H1 (cell line): Measurements from ENCODE around the gene CBFB. TPM values are rescaled to one million over a fixed set of nuclear protein-coding genes. Genes with fewer than 3 reads are reported as not detected.

Experiments
- CTCF ChIA-PET: fragments of 300-600 bp; sonication (Branson Sonifier 250); formaldehyde crosslinking; loops from one replicate; lab custom pipeline; 2021; ENCODE audit not compliant: partially characterized antibody; lab: Charles Lee
- POLR2A ChIA-PET: fragments of 300-600 bp; sonication (Branson Sonifier 250); formaldehyde crosslinking; loops from one replicate; lab custom pipeline; 2021; ENCODE audit warnings: inconsistent platforms; ENCODE audit not compliant: partially characterized antibody; lab: Charles Lee
- DNase-seq, 2 experiments: peaks; one replicate each; pipeline versions ENCODE4 v3.0.0 to v3.0.0-alpha.2; 2010 to 2022; ENCODE audit warnings: low spot score in 2 of 2, low read depth in 1 of 2, mixed read lengths in 1 of 2
- FAIRE-seq: peaks from 2 replicates; lab custom pipeline; 2011; peaks lifted over from hg19 to GRCh38; lab: Jason Lieb, UNC
- H2AFZ ChIP-seq: 2 replicates; pipeline ENCODE4 v1.8.1; 2012; ENCODE audit warnings: low read length, inconsistent platforms
- H2AK5ac ChIP-seq: 2 replicates; pipeline ENCODE4 v1.6.1; 2013; ENCODE audit warnings: low read depth, low read length
- H2BK120ac ChIP-seq: replicated peaks from 2 replicates; pipeline ENCODE3; 2013; ENCODE audit warnings: low read depth, low read length, inconsistent platforms
- H2BK12ac ChIP-seq: 2 replicates; pipeline ENCODE4 v1.6.1; 2013; ENCODE audit warnings: low read depth, low read length
- H2BK15ac ChIP-seq: 2 replicates; pipeline ENCODE4 v1.6.1; 2013; ENCODE audit warnings: low read length
- H2BK20ac ChIP-seq: 2 replicates; pipeline ENCODE4 v1.6.1; 2013; ENCODE audit warnings: low read length
- H2BK5ac ChIP-seq: 2 replicates; pipeline ENCODE4 v1.6.1; 2013; ENCODE audit warnings: low read depth, low read length
- H3K14ac ChIP-seq: 2 replicates; pipeline ENCODE4 v1.6.1; 2013; ENCODE audit warnings: inconsistent platforms; ENCODE audit not compliant: insufficient read length
- H3K18ac ChIP-seq: 2 replicates; pipeline ENCODE4 v1.6.1; 2013; ENCODE audit warnings: low read length; ENCODE audit errors: extremely low read depth
- H3K23ac ChIP-seq: 2 replicates; pipeline ENCODE4 v1.6.1; 2013; ENCODE audit warnings: inconsistent platforms; ENCODE audit not compliant: insufficient read length
- H3K23me2 ChIP-seq: 2 replicates; pipeline ENCODE4 v1.6.1; 2013; ENCODE audit warnings: low read depth, low read length
- H3K27ac ChIP-seq: 2 replicates; pipeline ENCODE4 v1.6.1; 2011; ENCODE audit warnings: low read depth, low read length, inconsistent platforms
- H3K27me3 ChIP-seq, 4 experiments: replicated peaks in 1 of 4; 1 replicate in 1 of 4; 2 replicates in 3 of 4; pipeline versions ENCODE4 v1.6.1 to v1.8.1; 2011 to 2013; ENCODE audit warnings: low read length in 3 of 4, mild to moderate bottlenecking in 3 of 4, inconsistent platforms in 2 of 4, mixed read lengths in 2 of 4, moderate library complexity in 1 of 4; ENCODE audit not compliant: control insufficient read depth in 3 of 4, insufficient read depth in 3 of 4; ENCODE audit errors: extremely low read depth in 1 of 4
- H3K36me3 ChIP-seq, 4 experiments: 2 replicates each; pipeline versions ENCODE4 v1.6.1 to v1.8.1; 2011 to 2013; ENCODE audit warnings: mild to moderate bottlenecking in 4 of 4, low read length in 3 of 4, moderate library complexity in 2 of 4, control low read depth in 1 of 4, inconsistent platforms in 1 of 4; ENCODE audit not compliant: insufficient read depth in 4 of 4, control insufficient read depth in 2 of 4
- H3K4ac ChIP-seq: replicated peaks from 2 replicates; pipeline ENCODE3; 2013; ENCODE audit warnings: low read length, low read depth, mixed read lengths, inconsistent platforms; ENCODE audit not compliant: insufficient read length
- H3K4me1 ChIP-seq, 4 experiments: replicated peaks in 1 of 4; 1 replicate in 1 of 4; 2 replicates in 3 of 4; pipeline versions ENCODE4 v1.6.1 to v1.8.1; 2011 to 2013; ENCODE audit warnings: low read length in 3 of 4, inconsistent platforms in 2 of 4, mixed read lengths in 1 of 4; ENCODE audit not compliant: insufficient read depth in 4 of 4, control insufficient read depth in 3 of 4
- H3K4me2 ChIP-seq, 2 experiments: 2 replicates each; pipeline versions ENCODE4 v1.6.1 to v1.8.1; 2011 to 2013; ENCODE audit warnings: low read depth in 2 of 2, low read length in 2 of 2, control low read depth in 1 of 2, inconsistent platforms in 1 of 2, mild to moderate bottlenecking in 1 of 2; ENCODE audit not compliant: insufficient read depth in 1 of 2
- H3K4me3 ChIP-seq, 4 experiments: fragments of 200-600, 300-600 bp in 1 of 4; sonication (generic), shearing (Covaris generic), sonication (Bioruptor Twin) in 1 of 4; 2 replicates each; pipeline versions ENCODE4 v1.5.1 to v1.8.1; 2011 to 2016; ENCODE audit warnings: low read length in 4 of 4, low read depth in 3 of 4, control low read depth in 2 of 4, inconsistent platforms in 2 of 4, mild to moderate bottlenecking in 2 of 4, mixed read lengths in 1 of 4, moderate library complexity in 1 of 4; ENCODE audit not compliant: insufficient read depth in 2 of 4; ENCODE audit errors: extremely low read depth in 1 of 4
- H3K56ac ChIP-seq: replicated peaks from 2 replicates; pipeline ENCODE3; 2013; ENCODE audit warnings: low read depth, mild to moderate bottlenecking, mixed read lengths, low read length, inconsistent platforms; ENCODE audit not compliant: insufficient read length
- H3K79me1 ChIP-seq: 2 replicates; pipeline ENCODE4 v1.6.1; 2013; ENCODE audit warnings: low read depth, low read length, control low read depth
- H3K79me2 ChIP-seq, 2 experiments: 2 replicates each; pipeline versions ENCODE4 v1.6.1 to v1.8.1; 2012 to 2013; ENCODE audit warnings: low read length in 2 of 2, mild to moderate bottlenecking in 2 of 2, inconsistent platforms in 1 of 2; ENCODE audit not compliant: insufficient read depth in 2 of 2, control insufficient read depth in 1 of 2
- H3K9ac ChIP-seq, 4 experiments: replicated peaks in 1 of 4; 1 replicate in 1 of 4; 2 replicates in 3 of 4; pipeline versions ENCODE4 v1.6.1 to v1.8.1; 2011 to 2013; ENCODE audit warnings: low read depth in 3 of 4, low read length in 3 of 4, control low read depth in 2 of 4, mild to moderate bottlenecking in 2 of 4, moderate library complexity in 2 of 4, inconsistent platforms in 1 of 4; ENCODE audit errors: extremely low read depth in 1 of 4
- H3K9me3 ChIP-seq, 2 experiments: 2 replicates each; pipeline versions ENCODE4 v1.6.1 to v1.8.1; 2012 to 2013; ENCODE audit warnings: mild to moderate bottlenecking in 2 of 2, moderate library complexity in 2 of 2, control low read depth in 1 of 2, inconsistent platforms in 1 of 2, low read depth in 1 of 2, low read length in 1 of 2, mixed read lengths in 1 of 2; ENCODE audit not compliant: insufficient read depth in 2 of 2
- H4K20me1 ChIP-seq, 2 experiments: replicated peaks in 1 of 2; 2 replicates each; pipeline versions ENCODE3 to v1.8.1; 2011 to 2013; ENCODE audit warnings: inconsistent platforms in 2 of 2, low read length in 2 of 2, mild to moderate bottlenecking in 1 of 2; ENCODE audit not compliant: insufficient read depth in 2 of 2, control insufficient read depth in 1 of 2
- H4K5ac ChIP-seq: 2 replicates; pipeline ENCODE4 v1.6.1; 2013; ENCODE audit warnings: low read length, low read depth, mixed read lengths, inconsistent platforms; ENCODE audit not compliant: insufficient read length
- H4K8ac ChIP-seq: 2 replicates; pipeline ENCODE4 v1.8.0; 2013; ENCODE audit warnings: mild to moderate bottlenecking, moderate library complexity, low read length, inconsistent platforms; ENCODE audit not compliant: insufficient read depth; ENCODE audit errors: extremely low read depth
- H4K91ac ChIP-seq: replicated peaks from 2 replicates; pipeline ENCODE3; 2013; ENCODE audit warnings: low read length, mixed read lengths, inconsistent platforms; ENCODE audit not compliant: insufficient read length
- BRCA1 ChIP-seq: IDR thresholded peaks from 2 replicates; pipeline ENCODE4 v1.6.1; 2012; ENCODE audit warnings: low read depth, low read length, improper control_type of control experiment
- RFX5 ChIP-seq: IDR thresholded peaks from 2 replicates; pipeline ENCODE4 v1.6.1; 2011; ENCODE audit warnings: low read depth, low read length, improper control_type of control experiment, borderline replicate concordance
- SP1 ChIP-seq: IDR thresholded peaks from 2 replicates; pipeline ENCODE4 v1.6.1; 2011; ENCODE audit warnings: low read depth, low read length
- TAF7 ChIP-seq: optimal IDR thresholded peaks from 2 replicates; pipeline ENCODE3; 2011; ENCODE audit warnings: low read depth, mild to moderate bottlenecking, inconsistent platforms, low read length, moderate library complexity, borderline replicate concordance
- WGBS, 2 experiments: shearing (Covaris generic) in 1 of 2; methylation state at CpG; one replicate each; pipeline versions ENCODE4 v1.1.6 to v1.1.7; 2013 to 2015; ENCODE audit warnings: low lambda C conversion rate in 2 of 2, mixed read lengths in 2 of 2, inconsistent platforms in 1 of 2, low coverage in 1 of 2, missing lambda C conversion rate in 1 of 2; ENCODE audit not compliant: insufficient replicate concordance in 2 of 2, insufficient coverage in 1 of 2, insufficient read length in 1 of 2; ENCODE audit errors: extremely low coverage in 1 of 2, missing lambda C conversion rate in 1 of 2; 5-methylcytosine and 5-hydroxymethylcytosine counted together
- polyA plus RNA-seq, 7 experiments: library from polyadenylated mRNA; depleted of rRNA in 3 of 7; stranded (reverse) in 5 of 7; unstranded in 2 of 7; fragments of >200 nt in 5 of 7; fragments of 200-250 nt in 2 of 7; gene quantifications; 1 replicate in 5 of 7; 2 replicates in 1 of 7; 4 replicates in 1 of 7; pipeline versions ENCODE4 v1.2.1 to v1.2.3, GENCODE V29; 2011 to 2013; ENCODE audit warnings: missing spikeins in 2 of 7, mixed read lengths in 2 of 7
- total RNA-seq: library from RNA; stranded (reverse); fragmentation: NEBNext Ultra II Directional; extraction: Animal tissue kit (Norgen Biotek cat#: 25700); gene quantifications from 2 replicates; pipeline ENCODE4 v1.2.1, GENCODE V29; 2021

The CBFB gene
- total and polyA plus RNA-seq, 2 of the 8 experiments (the other 6 are each of a cell fraction or from before 2014, with no cell fraction given): 11.5 to 31.6 TPM

DNA sequence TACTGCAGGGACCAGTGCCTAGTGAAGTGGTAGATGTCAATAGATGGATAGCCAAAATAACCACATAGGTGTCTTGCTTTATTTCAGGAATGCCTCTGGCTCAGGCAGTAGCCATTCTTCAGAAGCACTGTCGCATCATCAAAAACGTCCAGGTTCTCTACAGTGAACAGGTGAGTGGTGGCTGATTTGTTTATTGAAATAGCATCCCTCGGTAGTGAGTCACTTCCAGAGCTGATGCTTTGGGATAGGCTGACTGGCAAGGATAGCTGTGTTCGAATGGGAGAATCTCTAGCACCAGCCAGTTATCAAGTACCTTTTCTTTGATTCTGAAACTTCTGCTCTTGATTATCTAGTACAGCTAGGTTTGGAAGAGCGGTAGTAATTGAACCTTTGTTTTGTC, 91.1 kb downstream of the CBFB start:
- Histone ChIP-seq H3K27me3 (no peaks in the 10 kb centered on the region), H2BK20ac (no peak overlapping the region), H3K14ac (no peak overlapping the region), H3K27ac (no peak overlapping the region), H3K4me3 (no peak overlapping the region), H3K36me3 (peaks cover 0 to 14% (median 8%) of the 10 kb centered on the region in 4 experiments; a peak in 5 of 8 replicates), H3K79me2 (peaks cover 2 to 16% of the 10 kb centered on the region in 2 experiments; a peak in 3 of 4 replicates), H2BK15ac (no peak overlapping the region), H3K4me2 (no peak overlapping the region), H3K4me1 (0 out of 7 replicates have a peak, but pooled peaks cover 0 to 2% (median 0%) of the 10 kb centered on the region in 4 experiments), H4K5ac (no peak overlapping the region), H4K20me1 (peaks cover 3 to 6% of the 10 kb centered on the region in 2 experiments), H3K9ac (no peak overlapping the region), H2AK5ac (no peak overlapping the region), H2BK5ac (no peak overlapping the region), H3K18ac (no peak overlapping the region), H3K79me1 (peaks cover 6% of the 10 kb centered on the region; the same call in 1 of the 2 replicates), H2BK120ac (no peak overlapping the region), H2AFZ (no peak overlapping the region), H3K23ac (no peak overlapping the region), H2BK12ac (no peak overlapping the region), H3K4ac (no peak overlapping the region), H3K23me2 (no peaks in the 10 kb centered on the region), H4K91ac (no peak overlapping the region), H3K9me3 (no peaks in the 10 kb centered on the region), H4K8ac (no peak overlapping the region), H3K56ac (no peak overlapping the region)
- POLR2A ChIA-PET: interaction anchor here (1.1 kb wide), 1 partner anchor 25 kb away, joined by 3 read pairs; no protein-coding TSS in a partner anchor
- FAIRE-seq (no peak), DNase-seq (no peak)
- CTCF ChIA-PET: interaction anchor here (0.6 to 2.4 kb wide), 6 partner anchors 10 to 393 kb away, joined by 3 to 10 read pairs (median 4); no protein-coding TSS in a partner anchor
- WGBS, 2 experiments: 83% methylated on average over 5 of the region's 5 CpGs; no CpG with 5 or more reads in 1 of the 2 experiments
- TF ChIP-seq SP1: no peak
- no peak for TF ChIP-seq BRCA1
- no peak for TF ChIP-seq TAF7
- TF ChIP-seq RFX5: no peak
